Bronchial epithelial cell (primary cell): ENCODE measurements around the gene DCHS1. TPM values are rescaled to one million over a fixed set of nuclear protein-coding genes. Genes with fewer than 3 reads are reported as not detected.
A peak's percentile ranks its signal among the peaks of the same experiment; 100 is the strongest.

Experiments used
- DNase-seq: peaks from one replicate; pipeline ENCODE4 v3.0.0-alpha.2; 2010; ENCODE audit warnings: low read depth
- FAIRE-seq: peaks from 2 replicates; lab custom pipeline; 2011; peaks lifted over from hg19 to GRCh38; lab: Jason Lieb, UNC
- H3K27me3 ChIP-seq: 2 replicates; pipeline ENCODE4 v1.5.1; 2011; ENCODE audit warnings: low read length; ENCODE audit not compliant: control insufficient read depth, insufficient read depth
- H3K36me3 ChIP-seq: 2 replicates; pipeline ENCODE4 v1.5.1; 2011; ENCODE audit warnings: low read length; ENCODE audit not compliant: control insufficient read depth, insufficient read depth
- H3K4me3 ChIP-seq: 2 replicates; pipeline ENCODE4 v1.5.1; 2011; ENCODE audit warnings: mild to moderate bottlenecking, low read depth, low read length, control low read depth
- CTCF ChIP-seq: IDR thresholded peaks from 2 replicates; pipeline ENCODE4 v1.5.1; 2011; ENCODE audit warnings: mild to moderate bottlenecking, moderate library complexity, low read length, control low read depth, inconsistent platforms; ENCODE audit not compliant: insufficient read depth, severe bottlenecking
- total RNA-seq: library from RNA; depleted of rRNA; stranded (reverse); fragments of >200 nt; gene quantifications from 2 replicates; pipeline ENCODE4 v1.2.1, GENCODE V29; 2014

Gene DCHS1
- total RNA-seq, 1 donor from 2014 or later = 0.26 TPM

- DNase-seq (no peak), FAIRE-seq (no peak)
- no peak for TF ChIP-seq CTCF
- Histone ChIP-seq H3K4me3 (no peak overlapping the region), H3K27me3 (peaks cover 2% of the 10 kb centered on the region), H3K36me3 (no peaks in the 10 kb centered on the region)
Observed at GRCh38 chr11:6640036-6640984, 15.3 kb downstream of the DCHS1 start.

GRCh38 chr11:6638429-6638828 is 17.2 kb downstream of the DCHS1 start:
- FAIRE-seq = no peak
- no peak for TF ChIP-seq CTCF
- no peak for DNase-seq
- Histone ChIP-seq H3K36me3 (no peaks in the 10 kb centered on the region), H3K27me3 (no peaks in the 10 kb centered on the region), H3K4me3 (no peak overlapping the region)

- Histone ChIP-seq H3K4me3 (no peak overlapping the region), H3K36me3 (no peaks in the 10 kb centered on the region), H3K27me3 (no peaks in the 10 kb centered on the region)
- DNase-seq = no peak
- no peak for FAIRE-seq
- no peak for TF ChIP-seq CTCF
Observed at GRCh38 chr11:6637871-6638270, 17.7 kb downstream of the DCHS1 start.

- no peak for TF ChIP-seq CTCF
- FAIRE-seq = no peak
- H3K36me3 ChIP-seq = no peaks in the 10 kb centered on the region
- DNase-seq = no peak
- H3K4me3 ChIP-seq = no peak overlapping the region
- no peaks in the 10 kb centered on the region for H3K27me3 ChIP-seq
Observed at GRCh38 chr11:6636480-6636879, 19.1 kb downstream of the DCHS1 start.

GRCh38 chr11:6635082-6635932 is 20.3 kb downstream of the DCHS1 start:
- no peaks in the 10 kb centered on the region for H3K36me3 ChIP-seq
- peaks cover 7% of the 10 kb centered on the region for H3K27me3 ChIP-seq
- peak; percentile 13 for FAIRE-seq
- no peak overlapping the region for H3K4me3 ChIP-seq
- no peak for DNase-seq
- no peak for TF ChIP-seq CTCF
